ENCODE measurements around the gene BPI.
"Not testable (repeated sequence)": the region's sequence is repeated elsewhere in the genome, so short reads cannot be mapped to it uniquely, and the experiment has no call there.

BPI gene

DNA sequence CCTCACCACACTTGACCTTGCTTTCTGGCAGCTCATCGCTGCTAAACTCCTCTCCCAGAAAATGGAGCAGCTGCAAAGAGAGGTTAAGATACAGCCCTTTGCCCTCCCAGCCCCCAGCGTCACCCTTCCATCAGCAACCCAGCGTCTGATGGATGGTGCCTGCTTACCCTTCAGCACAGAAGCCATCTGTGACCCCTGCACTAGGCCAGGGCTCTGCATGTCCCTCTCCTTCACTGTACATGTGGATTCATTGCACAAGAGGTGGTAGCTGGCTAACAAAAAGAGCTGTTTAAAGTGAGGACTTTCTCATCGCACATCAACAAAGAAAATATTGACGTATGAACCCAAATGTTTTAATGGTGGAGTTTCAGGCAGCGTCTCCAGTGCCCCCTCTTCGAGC, 54.6 kb downstream of the BPI start:
- H3K4me3 ChIP-seq (ENCODE audit: low read length) = no peak overlapping the region
- H3K4me1 ChIP-seq (ENCODE audit: control insufficient read depth, insufficient read depth, low read length) = no peaks in the 10 kb centered on the region
- H3K36me3 ChIP-seq (ENCODE audit: control insufficient read depth, insufficient read depth, low read length) = no peaks in the 10 kb centered on the region
- H3K9ac ChIP-seq (ENCODE audit: low read length) = no peak overlapping the region
- no peaks in the 10 kb centered on the region for H3K27me3 ChIP-seq (ENCODE audit: control insufficient read depth, insufficient read depth, low read length)
- H3K27ac ChIP-seq (ENCODE audit: low read depth, low read length) = no peak overlapping the region

DNA sequence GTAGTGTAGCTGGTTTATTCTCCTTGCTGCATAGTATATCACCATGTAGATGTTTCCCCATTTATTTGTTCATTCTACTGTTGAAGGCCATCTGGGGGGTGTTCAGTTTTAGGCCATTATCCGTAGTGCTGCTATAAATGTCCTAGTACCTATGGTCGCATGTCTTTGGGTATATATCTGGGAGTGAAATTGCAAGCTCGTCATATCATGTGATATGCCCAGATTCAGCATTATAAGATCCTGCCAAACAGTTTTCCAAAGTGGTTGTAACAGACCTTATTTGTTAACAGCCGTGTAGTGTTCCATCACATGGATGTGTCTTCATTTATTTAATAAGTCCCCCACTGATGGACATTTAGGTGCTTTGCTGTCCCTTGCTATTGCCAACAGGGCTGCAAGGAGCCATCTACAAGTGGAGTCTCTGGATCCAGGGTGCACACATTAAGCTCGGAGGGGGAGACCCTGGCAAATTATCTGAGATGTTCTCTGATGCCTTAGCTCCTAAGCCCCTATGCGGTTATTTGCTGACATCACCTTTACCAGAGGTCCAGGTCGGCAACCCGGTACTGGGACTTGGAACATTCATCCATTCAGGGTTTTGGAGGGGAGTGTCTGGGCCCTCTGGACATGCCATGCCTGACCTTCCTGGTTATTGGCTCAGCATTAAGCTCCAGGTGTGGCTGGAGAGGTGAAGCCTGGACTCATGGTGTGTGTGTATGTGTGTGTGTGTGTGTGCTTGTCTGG, 59.2 kb downstream of the BPI start:
- no peaks in the 10 kb centered on the region for H3K36me3 ChIP-seq (ENCODE audit: control insufficient read depth, insufficient read depth, low read length)
- H3K27me3 ChIP-seq (ENCODE audit: control insufficient read depth, insufficient read depth, low read length) = no peaks in the 10 kb centered on the region
- H3K4me1 ChIP-seq (ENCODE audit: control insufficient read depth, insufficient read depth, low read length) = no peaks in the 10 kb centered on the region
- H3K4me3 ChIP-seq (ENCODE audit: low read length) = no peak overlapping the region
- H3K27ac ChIP-seq (ENCODE audit: low read depth, low read length) = no peak overlapping the region
- no peak overlapping the region for H3K9ac ChIP-seq (ENCODE audit: low read length)

DNA sequence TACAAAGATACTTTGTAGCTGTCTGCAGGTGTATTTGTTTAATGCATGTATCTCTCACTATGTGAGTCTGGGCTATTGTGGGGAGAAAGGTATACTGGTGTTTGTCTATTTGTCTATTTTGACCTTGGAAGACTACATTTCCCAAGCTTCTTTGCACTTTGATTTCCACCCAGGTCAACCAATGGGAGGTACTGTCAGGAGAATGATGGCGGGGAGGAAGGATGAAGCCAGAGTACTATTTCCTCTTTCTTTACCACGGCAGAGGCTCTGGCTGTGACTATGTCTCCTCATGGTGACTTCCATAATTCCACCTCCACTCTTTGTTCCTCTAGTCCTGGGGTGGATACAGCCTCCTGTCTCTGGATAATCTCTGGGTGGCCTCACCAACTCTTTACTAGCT, 65.4 kb downstream of the BPI start:
- no peak overlapping the region for H3K4me3 ChIP-seq (ENCODE audit: low read length)
- no peaks in the 10 kb centered on the region for H3K4me1 ChIP-seq (ENCODE audit: control insufficient read depth, insufficient read depth, low read length)
- no peaks in the 10 kb centered on the region for H3K27me3 ChIP-seq (ENCODE audit: control insufficient read depth, insufficient read depth, low read length)
- H3K27ac ChIP-seq (ENCODE audit: low read depth, low read length) = no peak overlapping the region
- no peak overlapping the region for H3K9ac ChIP-seq (ENCODE audit: low read length)
- H3K36me3 ChIP-seq (ENCODE audit: control insufficient read depth, insufficient read depth, low read length) = no peaks in the 10 kb centered on the region

GRCh38 chr20:38372806-38373205, 68.8 kb downstream of the BPI start:
- H3K4me1 ChIP-seq (ENCODE audit: control insufficient read depth, insufficient read depth, low read length) = no peaks in the 10 kb centered on the region
- no peak overlapping the region for H3K4me3 ChIP-seq (ENCODE audit: low read length)
- no peak overlapping the region for H3K9ac ChIP-seq (ENCODE audit: low read length)
- no peaks in the 10 kb centered on the region for H3K36me3 ChIP-seq (ENCODE audit: control insufficient read depth, insufficient read depth, low read length)
- no peak overlapping the region for H3K27ac ChIP-seq (ENCODE audit: low read depth, low read length)
- no peaks in the 10 kb centered on the region for H3K27me3 ChIP-seq (ENCODE audit: control insufficient read depth, insufficient read depth, low read length)

- H3K36me3 ChIP-seq (ENCODE audit: control insufficient read depth, insufficient read depth, low read length) = no peaks in the 10 kb centered on the region
- no peaks in the 10 kb centered on the region for H3K4me1 ChIP-seq (ENCODE audit: control insufficient read depth, insufficient read depth, low read length)
- H3K4me3 ChIP-seq (ENCODE audit: low read length) = no peak overlapping the region
- H3K27me3 ChIP-seq (ENCODE audit: control insufficient read depth, insufficient read depth, low read length) = no peaks in the 10 kb centered on the region
- no peak overlapping the region for H3K9ac ChIP-seq (ENCODE audit: low read length)
- H3K27ac ChIP-seq (ENCODE audit: low read depth, low read length) = no peak overlapping the region
These were observed 69.4 kb downstream of the BPI start for GRCh38 chr20:38373231-38373867.

DNA sequence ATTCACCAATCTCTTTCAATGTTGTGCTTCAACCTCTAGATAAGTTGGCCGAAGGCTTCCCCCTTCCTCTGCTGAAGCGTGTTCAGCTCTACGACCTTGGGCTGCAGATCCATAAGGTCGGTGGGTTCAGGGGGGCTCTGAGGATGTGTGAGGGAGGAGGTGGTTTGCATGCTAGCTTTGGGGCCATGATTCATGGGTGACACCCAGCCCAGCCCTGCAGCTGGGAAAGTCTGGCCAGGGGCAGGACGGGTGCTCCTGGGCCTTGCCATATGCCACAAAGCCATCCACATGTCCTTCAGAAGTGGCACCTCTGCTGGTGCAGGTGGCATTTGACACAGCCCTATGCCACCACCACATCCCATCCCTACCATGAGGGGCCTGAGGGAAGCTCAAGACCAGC, 69.9 kb downstream of the BPI start:
- no peak overlapping the region for H3K4me3 ChIP-seq (ENCODE audit: low read length)
- H3K36me3 ChIP-seq (ENCODE audit: control insufficient read depth, insufficient read depth, low read length) = no peaks in the 10 kb centered on the region
- no peak overlapping the region for H3K27ac ChIP-seq (ENCODE audit: low read depth, low read length)
- H3K27me3 ChIP-seq (ENCODE audit: control insufficient read depth, insufficient read depth, low read length) = no peaks in the 10 kb centered on the region
- no peaks in the 10 kb centered on the region for H3K4me1 ChIP-seq (ENCODE audit: control insufficient read depth, insufficient read depth, low read length)
- no peak overlapping the region for H3K9ac ChIP-seq (ENCODE audit: low read length)

DNA sequence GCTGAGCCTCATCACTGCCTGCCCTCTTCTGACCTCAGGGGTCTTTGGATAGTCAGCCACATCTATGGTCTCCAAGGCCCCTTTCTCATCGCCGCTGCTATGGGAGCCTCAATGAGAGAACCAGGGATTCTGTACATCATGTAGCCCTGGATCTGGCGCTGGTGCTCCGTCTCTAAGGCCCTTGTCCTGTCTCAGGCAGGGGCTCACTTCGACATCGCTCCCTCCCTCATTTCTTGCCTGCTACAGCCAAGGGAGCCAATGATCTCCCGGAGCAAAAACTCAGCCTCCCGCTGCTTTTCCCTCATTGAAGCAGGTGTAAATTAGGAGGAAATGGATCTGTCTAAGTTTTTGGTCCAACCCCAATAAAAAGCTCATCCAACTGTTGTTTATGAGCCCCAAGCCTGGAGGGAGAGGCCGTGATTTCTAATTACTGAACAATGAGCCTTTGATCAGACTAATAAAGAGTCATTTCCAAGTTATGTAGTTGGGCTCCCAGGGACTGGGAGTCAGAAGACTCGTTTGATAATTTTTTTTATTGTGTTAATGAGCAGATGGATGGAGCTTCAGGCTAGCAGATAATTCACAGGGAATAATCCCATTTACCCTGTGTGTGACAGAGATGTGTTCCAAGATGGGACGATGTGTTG, 73.2 kb downstream of the BPI start:
- Histone ChIP-seq H3K4me1 (ENCODE audit: control insufficient read depth, insufficient read depth, low read length) (no peaks in the 10 kb centered on the region), H3K36me3 (ENCODE audit: control insufficient read depth, insufficient read depth, low read length) (no peaks in the 10 kb centered on the region), H3K4me3 (ENCODE audit: low read length) (no peak overlapping the region), H3K9ac (ENCODE audit: low read length) (no peak overlapping the region), H3K27me3 (ENCODE audit: control insufficient read depth, insufficient read depth, low read length) (no peaks in the 10 kb centered on the region), H3K27ac (ENCODE audit: low read depth, low read length) (no peak overlapping the region)

GRCh38 chr20:38377838-38378237, 73.9 kb downstream of the BPI start:
- H3K36me3 ChIP-seq (ENCODE audit: control insufficient read depth, insufficient read depth, low read length) = not testable (repeated sequence)

DNA sequence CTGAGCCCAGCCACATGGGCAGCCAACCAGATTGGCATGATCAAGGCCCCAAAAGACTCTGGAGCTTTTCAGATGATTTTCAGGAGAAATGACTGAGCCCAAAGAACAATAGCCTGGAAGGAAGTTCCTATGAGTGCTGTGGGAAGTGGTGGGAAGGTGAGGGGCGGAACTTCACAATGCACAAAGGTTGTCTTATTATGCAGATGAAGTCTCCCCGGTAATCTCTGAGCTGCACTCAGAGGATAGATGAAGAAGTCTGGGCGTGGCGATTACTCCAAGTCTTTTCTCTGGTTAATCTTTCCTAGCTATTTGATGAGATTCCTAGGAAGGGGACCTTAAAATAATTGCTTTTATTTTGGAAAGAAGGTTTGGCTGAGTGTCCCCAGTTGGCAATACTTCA, 79.2 kb downstream of the BPI start:
- H3K36me3 ChIP-seq (ENCODE audit: control insufficient read depth, insufficient read depth, low read length) = no peaks in the 10 kb centered on the region
- no peak overlapping the region for H3K9ac ChIP-seq (ENCODE audit: low read length)
- no peaks in the 10 kb centered on the region for H3K27me3 ChIP-seq (ENCODE audit: control insufficient read depth, insufficient read depth, low read length)
- no peak overlapping the region for H3K27ac ChIP-seq (ENCODE audit: low read depth, low read length)
- no peaks in the 10 kb centered on the region for H3K4me1 ChIP-seq (ENCODE audit: control insufficient read depth, insufficient read depth, low read length)
- H3K4me3 ChIP-seq (ENCODE audit: low read length) = no peak overlapping the region

More at GRCh38 chr20:38377838-38378237, 73.9 kb downstream of the BPI start:
- H3K4me3 ChIP-seq (ENCODE audit: low read length); H3K27me3 ChIP-seq (ENCODE audit: control insufficient read depth, insufficient read depth, low read length); H3K9ac ChIP-seq (ENCODE audit: low read length); H3K27ac ChIP-seq (ENCODE audit: low read depth, low read length); H3K4me1 ChIP-seq (ENCODE audit: control insufficient read depth, insufficient read depth, low read length): not testable (repeated sequence)

- no peaks in the 10 kb centered on the region for H3K27me3 ChIP-seq (ENCODE audit: control insufficient read depth, insufficient read depth, low read length)
- H3K4me1 ChIP-seq (ENCODE audit: control insufficient read depth, insufficient read depth, low read length) = no peaks in the 10 kb centered on the region
- no peaks in the 10 kb centered on the region for H3K36me3 ChIP-seq (ENCODE audit: control insufficient read depth, insufficient read depth, low read length)
- H3K4me3 ChIP-seq (ENCODE audit: low read length) = no peak overlapping the region
- no peak overlapping the region for H3K9ac ChIP-seq (ENCODE audit: low read length)
- no peak overlapping the region for H3K27ac ChIP-seq (ENCODE audit: low read depth, low read length)
These were observed 82.0 kb downstream of the BPI start for GRCh38 chr20:38386004-38386403.

GRCh38 chr20:38386851-38387250, 82.9 kb downstream of the BPI start:
- no peaks in the 10 kb centered on the region for H3K4me1 ChIP-seq (ENCODE audit: control insufficient read depth, insufficient read depth, low read length)
- H3K27ac ChIP-seq (ENCODE audit: low read depth, low read length) = no peak overlapping the region
- H3K9ac ChIP-seq (ENCODE audit: low read length) = no peak overlapping the region
- no peaks in the 10 kb centered on the region for H3K27me3 ChIP-seq (ENCODE audit: control insufficient read depth, insufficient read depth, low read length)
- H3K36me3 ChIP-seq (ENCODE audit: control insufficient read depth, insufficient read depth, low read length) = no peaks in the 10 kb centered on the region
- no peak overlapping the region for H3K4me3 ChIP-seq (ENCODE audit: low read length)
